Stimulated activated CD4-positive, alpha-beta T cell treated with anti-CD3 and anti-CD28 coated beads, Interleukin-2, amount 100 ng/mL, for 4 hours (primary cell): ENCODE data around the gene CAPN13.

ENCODE experiments used
- DNase-seq: peaks from one replicate; pipeline ENCODE4 v3.0.0-alpha.2; 2020; ENCODE audit warnings: low read depth

Gene CAPN13

GRCh38 chr2:30786923-30787685, 20.1 kb downstream of the CAPN13 start:
- DNase-seq: no peak

GRCh38 chr2:30784682-30785081, 22.6 kb downstream of the CAPN13 start:
- DNase-seq: no peak

GRCh38 chr2:30781961-30782533, 25.2 kb downstream of the CAPN13 start:
- DNase-seq: no peak

GRCh38 chr2:30781451-30781850, 25.8 kb downstream of the CAPN13 start:
- no peak for DNase-seq

GRCh38 chr2:30780776-30781330, 26.4 kb downstream of the CAPN13 start:
- no peak for DNase-seq

- DNase-seq: no peak
Observed at GRCh38 chr2:30778611-30779010, 28.6 kb downstream of the CAPN13 start.

GRCh38 chr2:30777661-30778505, 29.4 kb downstream of the CAPN13 start:
- no peak for DNase-seq

GRCh38 chr2:30776831-30777635, 30.2 kb downstream of the CAPN13 start:
- DNase-seq: no peak

- DNase-seq: no peak
Observed at GRCh38 chr2:30775833-30776232, 31.4 kb downstream of the CAPN13 start.

GRCh38 chr2:30772021-30772705, 35.1 kb downstream of the CAPN13 start:
- no peak for DNase-seq

GRCh38 chr2:30770816-30771576, 36.2 kb downstream of the CAPN13 start:
- DNase-seq: no peak

GRCh38 chr2:30769891-30770462, 37.3 kb downstream of the CAPN13 start:
- no peak for DNase-seq

- DNase-seq: no peak
Observed at GRCh38 chr2:30769481-30769780, 37.8 kb downstream of the CAPN13 start.

- DNase-seq: no peak
Observed at GRCh38 chr2:30768708-30769480, 38.4 kb downstream of the CAPN13 start.

GRCh38 chr2:30768036-30768686, 39.1 kb downstream of the CAPN13 start:
- no peak for DNase-seq

- DNase-seq: no peak
Observed at GRCh38 chr2:30766666-30767065, 40.6 kb downstream of the CAPN13 start.

GRCh38 chr2:30765876-30766470, 41.3 kb downstream of the CAPN13 start:
- DNase-seq: no peak

- DNase-seq: no peak
Observed at GRCh38 chr2:30765191-30765590, 42.1 kb downstream of the CAPN13 start.
